Liver (tissue), 9 donors: ENCODE results near the gene CEP126. TPM values are rescaled to one million over a fixed set of nuclear protein-coding genes. Genes with fewer than 3 reads are reported as not detected.

Experiments used
- DNase-seq: peaks from one replicate; pipeline ENCODE4 v3.0.0-alpha.2; 2017; ENCODE audit warnings: low spot score
- H3K27ac ChIP-seq, 2 donors: one replicate each; pipeline ENCODE4 v1.7.0; 2013; ENCODE audit warnings: inconsistent platforms in 2 of 2, low read length in 2 of 2, control low read depth in 1 of 2, low read depth in 1 of 2, mild to moderate bottlenecking in 1 of 2
- H3K27me3 ChIP-seq, 4 donors: one replicate each; pipeline versions ENCODE4 v1.6.1 to v1.7.0; 2013; ENCODE audit warnings: low read length in 3 of 4, inconsistent platforms in 1 of 4, mild to moderate bottlenecking in 1 of 4, moderate library complexity in 1 of 4; ENCODE audit not compliant: control insufficient read depth in 4 of 4, insufficient read depth in 4 of 4
- H3K36me3 ChIP-seq, 4 donors: one replicate each; pipeline versions ENCODE4 v1.6.1 to v1.7.0; 2013; ENCODE audit warnings: low read length in 3 of 4, mild to moderate bottlenecking in 3 of 4, low read depth in 1 of 4, moderate library complexity in 1 of 4; ENCODE audit not compliant: control insufficient read depth in 4 of 4, insufficient read depth in 3 of 4
- H3K4me1 ChIP-seq, 4 donors: one replicate each; pipeline versions ENCODE4 v1.6.1 to v1.7.0; 2013; ENCODE audit warnings: low read length in 3 of 4, mild to moderate bottlenecking in 3 of 4, moderate library complexity in 1 of 4; ENCODE audit not compliant: control insufficient read depth in 4 of 4, insufficient read depth in 4 of 4
- H3K4me3 ChIP-seq, 3 donors: one replicate each; pipeline versions ENCODE4 v1.6.1 to v1.7.0; 2013; ENCODE audit warnings: low read length in 3 of 3, control low read depth in 1 of 3, low read depth in 1 of 3, mild to moderate bottlenecking in 1 of 3
- H3K9ac ChIP-seq, 2 donors: one replicate each; pipeline ENCODE4 v1.7.0; 2013; ENCODE audit warnings: low read length in 2 of 2, mild to moderate bottlenecking in 2 of 2, moderate library complexity in 2 of 2, control low read depth in 1 of 2, low read depth in 1 of 2
- H3K9me3 ChIP-seq, 4 donors: one replicate each; pipeline versions ENCODE4 v1.6.1 to v1.7.0; 2013; ENCODE audit warnings: low read length in 3 of 4; ENCODE audit not compliant: control insufficient read depth in 4 of 4
- CTCF ChIP-seq: fragments of 150-350 bp; IDR thresholded peaks from 2 replicates; pipeline ENCODE4 v1.5.1; 2017; ENCODE audit warnings: improper control_type of control experiment, low read depth, low read length; ENCODE audit not compliant: missing input control
- FOXA2 ChIP-seq: IDR thresholded peaks from 2 replicates; pipeline ENCODE4 v1.6.1; 2016; ENCODE audit warnings: antibody characterized with exemption
- GABPA ChIP-seq, 2 donors: IDR thresholded peaks in 1 of 2; conservative IDR thresholded peaks in 1 of 2; 2 replicates each; pipeline ENCODE4 v1.6.1; 2016; ENCODE audit warnings: antibody characterized with exemption in 2 of 2, mild to moderate bottlenecking in 1 of 2, moderate library complexity in 1 of 2
- HNF4A ChIP-seq, 2 donors: conservative IDR thresholded peaks; 2 replicates each; pipeline ENCODE4 v1.6.1; 2016; ENCODE audit warnings: antibody characterized with exemption in 2 of 2, mild to moderate bottlenecking in 2 of 2
- HNF4G ChIP-seq: IDR thresholded peaks from 2 replicates; pipeline ENCODE4 v1.6.1; 2016; ENCODE audit warnings: antibody characterized with exemption
- JUND ChIP-seq, 2 donors: IDR thresholded peaks; 2 replicates each; pipeline ENCODE4 v1.6.1; 2016; ENCODE audit warnings: antibody characterized with exemption in 2 of 2
- MAX ChIP-seq: IDR thresholded peaks from 2 replicates; pipeline ENCODE4 v1.6.1; 2016; ENCODE audit warnings: antibody characterized with exemption
- NR2F2 ChIP-seq: IDR thresholded peaks from 2 replicates; pipeline ENCODE4 v1.6.1; 2016; ENCODE audit warnings: antibody characterized with exemption
- RAD21 ChIP-seq, 2 donors: IDR thresholded peaks; 2 replicates each; pipeline ENCODE4 v1.6.1; 2016; ENCODE audit warnings: antibody characterized with exemption in 2 of 2, mild to moderate bottlenecking in 2 of 2
- RXRA ChIP-seq, 2 donors: IDR thresholded peaks; 2 replicates each; pipeline ENCODE4 v1.6.1; 2017 to 2018; ENCODE audit warnings: antibody characterized with exemption in 2 of 2, mild to moderate bottlenecking in 1 of 2
- SP1 ChIP-seq: IDR thresholded peaks from 2 replicates; pipeline ENCODE4 v1.6.1; 2018; ENCODE audit warnings: antibody characterized with exemption, mild to moderate bottlenecking
- TAF1 ChIP-seq: conservative IDR thresholded peaks from 2 replicates; pipeline ENCODE4 v1.6.1; 2016; ENCODE audit warnings: antibody characterized with exemption, mild to moderate bottlenecking
- YY1 ChIP-seq: IDR thresholded peaks from 2 replicates; pipeline ENCODE4 v1.6.1; 2016; ENCODE audit warnings: antibody characterized with exemption, mild to moderate bottlenecking
- WGBS: extraction: QIAGEN DNeasy Blood & Tissue Kit; methylation state at CpG from one replicate; pipeline ENCODE4 v1.1.7; 2013; 5-methylcytosine and 5-hydroxymethylcytosine counted together
- polyA plus RNA-seq, 2 donors: library from polyadenylated mRNA; stranded (reverse) in 1 of 2; unstranded in 1 of 2; fragments of 200-250 nt in 1 of 2; fragments of >200 nt in 1 of 2; fragmentation: Nextera tagmentation in 1 of 2; extraction: Ambion mirVana in 1 of 2; gene quantifications; one replicate each; pipeline versions ENCODE4 v1.2.1 to v1.2.3, GENCODE V29; 2013 to 2015
- total RNA-seq, 2 donors: library from RNA; depleted of rRNA; stranded (reverse); fragments of >200 nt; gene quantifications; one replicate each; pipeline ENCODE4 v1.2.3, GENCODE V29; 2014
- TF ChIP-seq, protein P1 (sequence below): IDR thresholded peaks from 2 replicates; pipeline ENCODE4 v1.6.1; 2016; ENCODE audit warnings: antibody characterized with exemption, mild to moderate bottlenecking
- TF ChIP-seq, protein P2 (sequence below): IDR thresholded peaks from 2 replicates; pipeline ENCODE4 v1.6.1; 2016; ENCODE audit warnings: antibody characterized with exemption
- donor health status: healthy.
- donor health status: healthy.
- donor health status: healthy.
- donor health status: healthy.
- donor health status: healthy.

Gene CEP126
- total and polyA plus RNA-seq, 4 donors = 0.02 to 0.75 (median 0.16) TPM

GRCh38 chr11:102012946-102013345, 98.1 kb downstream of the CEP126 start:
- TF ChIP-seq SP1 (no peak), TAF1 (no peak), HNF4G (no peak), YY1 (no peak), JUND (IDR thresholded peaks at IDR 0.05) (no peak), RXRA (IDR thresholded peaks at IDR 0.05) (no peak), HNF4A (conservative IDR thresholded peaks at IDR 0.05) (no peak), MAX (no peak), FOXA2 (no peak)
- TF ChIP-seq, protein P1, sequence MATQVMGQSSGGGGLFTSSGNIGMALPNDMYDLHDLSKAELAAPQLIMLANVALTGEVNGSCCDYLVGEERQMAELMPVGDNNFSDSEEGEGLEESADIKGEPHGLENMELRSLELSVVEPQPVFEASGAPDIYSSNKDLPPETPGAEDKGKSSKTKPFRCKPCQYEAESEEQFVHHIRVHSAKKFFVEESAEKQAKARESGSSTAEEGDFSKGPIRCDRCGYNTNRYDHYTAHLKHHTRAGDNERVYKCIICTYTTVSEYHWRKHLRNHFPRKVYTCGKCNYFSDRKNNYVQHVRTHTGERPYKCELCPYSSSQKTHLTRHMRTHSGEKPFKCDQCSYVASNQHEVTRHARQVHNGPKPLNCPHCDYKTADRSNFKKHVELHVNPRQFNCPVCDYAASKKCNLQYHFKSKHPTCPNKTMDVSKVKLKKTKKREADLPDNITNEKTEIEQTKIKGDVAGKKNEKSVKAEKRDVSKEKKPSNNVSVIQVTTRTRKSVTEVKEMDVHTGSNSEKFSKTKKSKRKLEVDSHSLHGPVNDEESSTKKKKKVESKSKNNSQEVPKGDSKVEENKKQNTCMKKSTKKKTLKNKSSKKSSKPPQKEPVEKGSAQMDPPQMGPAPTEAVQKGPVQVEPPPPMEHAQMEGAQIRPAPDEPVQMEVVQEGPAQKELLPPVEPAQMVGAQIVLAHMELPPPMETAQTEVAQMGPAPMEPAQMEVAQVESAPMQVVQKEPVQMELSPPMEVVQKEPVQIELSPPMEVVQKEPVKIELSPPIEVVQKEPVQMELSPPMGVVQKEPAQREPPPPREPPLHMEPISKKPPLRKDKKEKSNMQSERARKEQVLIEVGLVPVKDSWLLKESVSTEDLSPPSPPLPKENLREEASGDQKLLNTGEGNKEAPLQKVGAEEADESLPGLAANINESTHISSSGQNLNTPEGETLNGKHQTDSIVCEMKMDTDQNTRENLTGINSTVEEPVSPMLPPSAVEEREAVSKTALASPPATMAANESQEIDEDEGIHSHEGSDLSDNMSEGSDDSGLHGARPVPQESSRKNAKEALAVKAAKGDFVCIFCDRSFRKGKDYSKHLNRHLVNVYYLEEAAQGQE = no peak
- no peaks in the 10 kb centered on the region for H3K4me1 ChIP-seq
- H3K27me3 ChIP-seq = peaks cover 0 to 2% (median 0%) of the 10 kb centered on the region in 4 donors
- H3K9ac ChIP-seq = no peak overlapping the region
- no peak overlapping the region for H3K4me3 ChIP-seq
- H3K36me3 ChIP-seq = no peaks in the 10 kb centered on the region
- 66% methylated on average over 3 of the region's 3 CpGs for WGBS
- no peak overlapping the region for H3K27ac ChIP-seq
- no peak for DNase-seq
- H3K9me3 ChIP-seq = no peaks in the 10 kb centered on the region

GRCh38 chr11:102014756-102015155, 99.9 kb downstream of the CEP126 start:
- H3K4me1 ChIP-seq = no peaks in the 10 kb centered on the region
- H3K27ac ChIP-seq = no peak overlapping the region
- no peak for TF ChIP-seq CTCF
- TF ChIP-seq JUND (IDR thresholded peaks at IDR 0.05) = no peak
- no peak for TF ChIP-seq NR2F2
- DNase-seq = no peak
- peaks cover 0 to 2% (median 0%) of the 10 kb centered on the region in 4 donors for H3K27me3 ChIP-seq
- WGBS = 90% methylated on average over 5 of the region's 5 CpGs
- no peaks in the 10 kb centered on the region for H3K36me3 ChIP-seq
- no peak overlapping the region for H3K9ac ChIP-seq
- no peak overlapping the region for H3K4me3 ChIP-seq
- no peaks in the 10 kb centered on the region for H3K9me3 ChIP-seq

GRCh38 chr11:102017026-102017425, 102.2 kb downstream of the CEP126 start:
- Histone ChIP-seq H3K27me3 (peaks cover 0 to 2% (median 0%) of the 10 kb centered on the region in 4 donors), H3K4me3 (no peak overlapping the region), H3K27ac (no peak overlapping the region), H3K4me1 (no peaks in the 10 kb centered on the region), H3K36me3 (peaks cover 0 to 1% (median 0%) of the 10 kb centered on the region in 4 donors), H3K9ac (no peak overlapping the region), H3K9me3 (no peaks in the 10 kb centered on the region)
- 88% methylated on average over 3 of the region's 3 CpGs for WGBS
- TF ChIP-seq GABPA (IDR thresholded peaks at IDR 0.05 in 1 of 2, conservative IDR thresholded peaks at IDR 0.05 in 1 of 2) (no peak), HNF4A (conservative IDR thresholded peaks at IDR 0.05) (no peak), HNF4G (no peak), SP1 (no peak), RXRA (IDR thresholded peaks at IDR 0.05) (no peak), FOXA2 (no peak), RAD21 (IDR thresholded peaks at IDR 0.05) (no peak)
- TF ChIP-seq, protein P2, sequence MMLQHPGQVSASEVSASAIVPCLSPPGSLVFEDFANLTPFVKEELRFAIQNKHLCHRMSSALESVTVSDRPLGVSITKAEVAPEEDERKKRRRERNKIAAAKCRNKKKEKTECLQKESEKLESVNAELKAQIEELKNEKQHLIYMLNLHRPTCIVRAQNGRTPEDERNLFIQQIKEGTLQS = no peak
- no peak for DNase-seq
